NCI-H1092 treated with DMSO at 0.1 percent for 48 hours (cell line): ENCODE results near the gene SMYD3.

Experiments used
- DNase-seq: peaks from one replicate; lab custom pipeline; 2025; lab: John Stamatoyannopoulos, UW

The SMYD3 gene

DNA sequence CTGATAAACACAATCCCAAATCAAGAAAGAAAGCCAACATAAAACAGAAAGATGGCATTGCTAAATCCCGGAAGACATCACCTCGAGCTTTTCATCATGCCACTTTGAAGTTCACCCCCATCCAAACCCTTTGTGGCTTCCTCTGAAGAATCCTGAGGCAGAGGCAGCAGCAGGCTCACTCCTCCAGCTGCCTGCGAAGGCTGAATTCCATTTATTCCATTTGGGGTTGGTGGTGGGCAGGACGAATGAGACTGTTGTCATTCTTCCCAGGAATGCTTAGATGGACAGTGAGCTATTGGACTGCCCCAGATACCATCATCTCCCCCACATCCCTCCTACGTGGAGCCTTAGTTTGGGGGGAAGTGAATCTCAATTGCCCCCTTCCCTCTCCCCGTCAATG is 437.5 kb downstream of the SMYD3 start:
- DNase-seq = no peak

DNA sequence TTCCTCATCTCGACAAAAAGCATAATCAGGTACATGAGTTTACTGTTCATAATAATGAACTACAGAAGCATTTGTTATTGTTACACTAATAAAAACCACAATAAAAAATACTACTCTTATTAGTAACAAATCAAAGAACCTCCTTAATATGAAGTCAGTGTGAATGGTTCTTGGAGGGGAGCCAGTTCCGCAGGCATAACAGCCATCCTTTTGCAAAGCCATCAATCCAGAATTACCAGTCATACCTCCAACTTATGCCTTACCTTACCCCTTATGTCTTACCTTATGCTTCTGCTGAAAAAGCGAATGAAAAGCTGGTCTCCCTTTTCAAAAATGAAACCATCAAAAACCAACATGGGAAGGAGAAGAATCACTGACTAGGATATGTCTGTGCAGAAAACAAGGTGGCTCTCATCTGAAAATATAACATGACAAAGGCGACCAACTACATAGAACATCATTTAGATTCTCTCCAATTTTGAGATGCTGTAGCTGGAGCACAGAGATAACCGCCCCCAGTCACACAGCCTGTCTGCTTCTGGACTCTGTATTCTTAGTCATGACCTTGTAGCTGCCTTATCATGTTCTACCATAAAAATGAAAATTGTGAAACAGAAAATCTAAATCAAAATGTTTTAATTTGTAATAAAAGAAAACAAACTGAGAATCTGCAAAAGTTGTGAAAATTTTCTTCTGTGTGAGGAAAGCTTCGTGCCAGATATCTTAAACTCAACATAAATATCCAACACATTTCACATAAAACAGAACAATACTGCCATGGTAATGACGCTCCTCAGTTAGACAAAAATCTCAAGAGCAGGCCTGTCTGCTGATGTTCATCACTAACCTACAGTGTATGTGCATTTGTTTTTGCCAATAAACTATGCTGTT is 438.2 kb downstream of the SMYD3 start:
- no peak for DNase-seq

DNA sequence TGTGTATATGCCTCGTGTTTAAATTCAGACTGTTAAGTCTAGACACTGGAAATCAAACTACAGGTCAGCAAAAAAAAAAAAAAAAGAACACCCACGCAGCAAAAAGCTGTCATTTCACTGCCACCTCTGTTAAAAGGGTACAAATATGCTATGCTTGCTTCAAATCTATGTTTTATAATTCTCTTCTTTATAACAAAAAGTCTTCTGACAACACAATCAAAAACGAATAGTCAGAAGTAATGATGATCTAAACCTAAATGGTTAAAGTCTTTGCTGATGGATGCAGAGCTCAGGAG is 438.9 kb downstream of the SMYD3 start:
- DNase-seq = no peak

DNA sequence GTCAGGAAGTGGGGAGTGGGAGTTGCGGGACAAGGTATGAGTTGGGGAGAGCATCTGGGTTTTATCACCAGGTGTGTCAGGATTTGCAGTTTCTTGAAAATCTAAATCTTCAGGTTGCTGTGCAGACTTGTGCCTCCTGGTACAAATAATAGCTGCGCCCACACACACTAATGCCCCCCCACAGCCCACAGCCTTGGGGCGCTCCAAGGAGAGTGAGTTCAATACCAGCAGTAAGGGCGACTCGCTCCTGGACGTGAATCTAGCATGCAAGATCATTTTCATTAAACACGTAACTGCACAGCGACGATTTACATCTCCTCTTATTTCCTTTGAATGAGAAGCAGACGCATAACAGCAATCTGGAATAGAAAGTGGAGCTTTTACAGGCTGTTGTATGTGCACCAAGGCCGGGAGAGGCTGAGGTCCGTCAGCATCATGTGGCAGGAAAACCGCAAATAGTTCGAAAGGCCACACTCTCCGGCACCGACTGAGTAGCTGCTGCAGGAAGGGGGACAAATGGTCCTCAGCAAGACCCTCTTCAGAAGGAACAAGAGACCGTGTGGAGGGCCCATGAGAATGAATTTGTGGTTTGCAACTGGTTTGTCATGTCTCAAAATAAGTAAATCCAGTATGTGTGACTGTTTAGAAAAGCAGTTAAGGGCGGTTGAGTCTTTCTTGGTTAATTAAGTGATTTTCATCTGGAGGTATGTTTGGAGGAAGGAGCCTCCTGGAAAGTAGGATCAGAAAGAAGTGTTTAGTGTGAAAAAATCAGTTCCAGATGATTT is 439.5 kb downstream of the SMYD3 start:
- DNase-seq = no peak

DNA sequence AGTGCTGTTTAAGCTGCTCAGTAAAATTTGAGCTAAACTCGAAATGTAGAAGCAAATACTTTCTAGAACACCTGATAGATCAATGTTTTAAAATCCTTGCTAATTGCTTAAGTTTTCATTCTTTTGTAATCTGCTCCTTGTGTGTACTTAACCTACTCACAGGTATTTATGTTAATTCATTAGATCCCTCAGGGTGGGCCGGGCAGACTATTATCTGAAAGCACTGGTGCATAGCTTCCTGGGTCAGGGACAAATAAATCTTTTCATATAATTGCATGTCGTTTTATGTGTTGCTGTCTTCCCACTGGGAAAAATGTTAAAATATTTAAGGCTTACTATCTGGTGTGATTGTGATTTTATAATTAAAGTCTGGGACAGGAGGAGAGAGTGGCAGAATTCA is 440.5 kb downstream of the SMYD3 start:
- DNase-seq = no peak

DNA sequence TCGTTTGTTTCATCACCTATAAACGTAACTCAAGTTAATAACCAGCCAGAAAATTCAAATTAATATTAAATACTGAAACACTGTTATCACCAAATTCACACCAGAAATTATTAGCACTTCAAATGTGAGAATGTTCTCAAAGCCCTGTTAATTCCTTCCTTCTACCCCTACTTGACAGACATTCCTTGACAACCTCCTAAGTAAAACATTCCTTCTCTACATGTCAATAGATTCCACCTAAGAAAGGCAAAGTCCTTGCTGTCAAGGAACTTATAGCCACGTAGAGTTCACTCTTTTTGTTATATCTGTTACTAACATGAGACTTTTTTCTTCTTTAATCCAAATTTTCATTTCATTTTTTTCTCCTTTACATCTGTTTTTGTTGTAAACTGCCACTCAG is 441.5 kb downstream of the SMYD3 start:
- DNase-seq = no peak

DNA sequence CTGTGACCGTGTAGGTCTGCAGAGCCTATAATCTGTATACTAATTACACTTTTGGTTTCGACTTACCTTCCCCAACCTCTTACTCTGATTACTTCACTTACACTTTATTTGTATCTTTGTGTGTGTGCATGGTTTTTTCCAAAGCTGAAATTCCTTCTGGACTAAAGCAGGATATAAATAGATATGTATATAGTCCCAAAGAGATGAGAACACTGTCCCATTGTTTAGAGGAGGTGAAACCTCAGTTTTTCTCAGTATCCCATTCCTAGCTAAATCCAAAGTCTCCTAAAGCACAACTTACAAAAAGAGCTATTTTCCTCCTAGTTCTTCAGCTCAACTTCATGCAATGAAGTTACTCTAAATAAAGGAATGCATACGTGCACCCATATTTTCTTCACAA is 442.2 kb downstream of the SMYD3 start:
- no peak for DNase-seq

DNA sequence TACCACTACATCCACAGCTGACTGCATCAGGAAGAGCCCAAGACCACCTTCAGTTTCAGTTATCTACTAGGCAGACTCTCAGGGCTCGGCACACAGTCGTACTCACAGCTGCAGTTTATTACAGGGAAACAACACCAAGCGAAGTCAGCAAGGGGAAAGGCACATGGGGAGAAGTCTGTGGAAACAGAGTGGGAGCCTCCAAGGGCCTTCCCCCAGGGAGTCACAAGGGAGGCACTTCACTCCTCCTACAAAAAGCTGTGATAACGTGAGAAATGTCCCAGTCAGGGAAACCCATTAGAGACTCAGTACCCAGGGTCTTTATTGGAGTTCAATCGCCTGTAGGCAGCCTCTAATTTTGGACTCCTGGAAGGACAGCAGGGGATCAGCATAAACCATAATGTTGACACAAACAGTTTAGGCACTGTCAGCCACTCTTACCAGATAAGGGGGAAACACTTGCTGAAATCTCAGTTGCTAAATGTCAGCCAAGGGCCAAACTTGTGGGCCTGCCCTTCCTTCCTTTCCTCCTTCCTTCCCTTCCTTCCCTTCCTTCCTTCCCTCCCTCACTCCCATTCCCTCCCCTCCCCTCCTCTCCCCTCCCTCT is 444.0 kb downstream of the SMYD3 start:
- no peak for DNase-seq

DNA sequence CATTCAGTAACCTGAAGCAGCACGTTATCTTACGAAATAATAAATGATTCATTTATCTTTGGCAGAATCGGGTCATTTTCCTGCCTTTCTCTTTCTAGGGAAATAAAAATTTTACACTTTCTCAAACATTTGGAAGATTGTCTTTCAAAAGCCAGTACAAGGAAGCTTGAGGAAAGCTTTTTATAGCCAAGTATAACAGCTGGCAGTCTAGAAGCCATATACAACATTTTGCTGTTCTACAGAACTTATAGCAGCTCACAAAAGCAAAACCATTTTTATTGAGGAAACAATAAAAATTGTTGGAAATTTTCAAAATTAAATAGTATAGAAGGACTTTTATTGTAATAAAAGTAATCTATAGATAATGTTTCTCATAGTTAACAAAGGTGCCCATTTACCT is 448.6 kb downstream of the SMYD3 start:
- DNase-seq = no peak

DNA sequence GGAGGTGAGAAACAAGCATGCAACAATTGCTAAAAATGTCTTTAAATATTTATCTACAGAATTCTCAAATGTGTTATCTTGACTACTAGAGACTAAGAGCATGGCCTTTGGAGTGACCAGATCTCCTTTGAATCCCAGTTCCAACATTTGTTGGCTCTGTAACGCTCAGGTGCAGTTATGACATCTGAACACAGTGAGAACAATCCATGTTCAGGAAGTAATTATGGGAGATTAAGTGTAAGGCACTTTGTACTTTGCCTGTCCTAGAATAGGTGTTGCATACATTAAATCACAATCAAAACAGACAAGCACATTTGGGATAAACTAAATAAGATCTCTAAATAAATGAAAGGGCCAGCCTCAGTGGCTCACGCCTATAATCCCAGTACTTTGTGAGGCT is 454.5 kb downstream of the SMYD3 start:
- no peak for DNase-seq

DNA sequence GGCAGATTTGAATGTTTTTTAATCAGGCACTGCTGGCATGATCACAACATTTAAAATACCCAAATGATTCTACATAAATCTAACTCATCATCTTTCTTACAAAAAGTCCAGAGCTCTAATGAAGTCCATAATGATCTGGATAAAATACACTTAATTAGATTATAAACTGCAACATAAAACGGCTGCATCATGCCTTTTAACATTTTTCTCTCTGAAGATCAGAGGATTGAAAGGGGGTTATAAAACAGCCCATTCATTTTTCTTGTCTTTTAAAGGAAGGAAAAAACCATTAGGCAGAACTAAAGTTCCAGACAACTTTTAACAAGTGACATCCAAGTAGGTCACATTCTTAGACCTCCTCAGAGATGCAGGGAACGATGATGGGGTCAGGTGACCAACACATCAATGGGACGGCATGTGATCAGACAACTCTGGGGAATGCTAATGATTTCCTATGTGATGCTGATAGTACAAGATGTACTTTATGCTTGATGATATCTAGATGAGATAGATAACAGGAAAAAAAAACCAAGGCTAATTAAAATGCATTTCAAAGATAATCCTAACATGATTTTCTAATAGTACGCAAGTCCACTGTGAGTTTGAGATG is 455.1 kb downstream of the SMYD3 start:
- DNase-seq = no peak

DNA sequence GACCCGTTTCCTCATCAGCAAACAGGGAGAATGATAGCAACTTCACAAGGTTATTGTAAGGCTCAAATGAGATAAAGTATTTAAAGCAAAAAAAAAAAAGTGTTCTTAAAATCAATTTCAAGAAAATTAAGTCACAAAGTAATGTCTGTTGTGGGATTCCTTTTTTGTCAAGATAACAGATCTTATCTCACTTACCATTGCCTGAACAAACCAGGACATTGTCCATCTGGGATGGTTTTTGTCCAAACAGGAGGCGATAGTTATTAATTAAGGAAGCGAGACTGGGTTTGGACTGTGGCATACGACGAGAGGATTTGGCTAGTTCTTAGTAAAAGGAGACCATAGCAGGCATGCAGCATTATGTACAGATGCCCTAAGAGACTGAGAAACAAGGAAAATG is 458.4 kb downstream of the SMYD3 start:
- no peak for DNase-seq

DNA sequence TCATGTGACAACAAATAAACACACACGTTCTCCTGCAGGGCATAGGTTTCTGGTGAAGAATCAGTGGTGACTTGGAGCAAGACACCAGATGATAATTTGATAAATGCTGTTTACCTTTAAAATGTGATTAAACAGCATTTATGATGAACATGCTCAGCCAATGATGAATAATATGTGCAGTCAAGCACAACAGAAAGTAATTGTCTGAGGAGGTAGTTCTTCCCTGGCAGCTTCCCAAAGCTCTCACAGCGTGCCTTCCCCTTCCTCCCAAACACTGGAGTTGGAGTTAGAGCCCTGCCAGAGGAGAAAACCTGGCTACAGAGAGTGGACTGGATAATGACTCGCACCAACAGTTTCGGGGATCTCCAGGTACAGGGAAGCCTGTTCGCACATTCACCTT is 463.5 kb downstream of the SMYD3 start:
- peak; percentile 60 for DNase-seq

DNA sequence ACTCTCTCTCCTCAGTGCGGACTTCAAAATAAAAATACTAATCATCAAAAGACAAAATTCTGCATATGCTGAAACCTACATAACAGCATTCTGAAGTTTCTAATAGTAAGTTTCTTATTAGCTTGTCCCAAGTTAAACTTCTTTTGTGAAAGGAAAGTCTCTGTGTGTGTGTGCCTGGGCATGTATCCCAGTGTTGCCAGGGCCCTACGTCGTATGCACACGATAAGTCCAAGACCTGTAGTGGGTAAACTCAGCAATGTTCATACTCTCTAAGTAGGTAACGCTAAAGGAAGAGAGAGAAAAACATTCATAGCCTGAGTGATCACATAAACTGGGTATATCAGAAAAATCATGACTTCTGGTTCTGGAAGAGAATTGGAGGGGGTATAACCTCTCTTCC is 465.7 kb downstream of the SMYD3 start:
- no peak for DNase-seq

DNA sequence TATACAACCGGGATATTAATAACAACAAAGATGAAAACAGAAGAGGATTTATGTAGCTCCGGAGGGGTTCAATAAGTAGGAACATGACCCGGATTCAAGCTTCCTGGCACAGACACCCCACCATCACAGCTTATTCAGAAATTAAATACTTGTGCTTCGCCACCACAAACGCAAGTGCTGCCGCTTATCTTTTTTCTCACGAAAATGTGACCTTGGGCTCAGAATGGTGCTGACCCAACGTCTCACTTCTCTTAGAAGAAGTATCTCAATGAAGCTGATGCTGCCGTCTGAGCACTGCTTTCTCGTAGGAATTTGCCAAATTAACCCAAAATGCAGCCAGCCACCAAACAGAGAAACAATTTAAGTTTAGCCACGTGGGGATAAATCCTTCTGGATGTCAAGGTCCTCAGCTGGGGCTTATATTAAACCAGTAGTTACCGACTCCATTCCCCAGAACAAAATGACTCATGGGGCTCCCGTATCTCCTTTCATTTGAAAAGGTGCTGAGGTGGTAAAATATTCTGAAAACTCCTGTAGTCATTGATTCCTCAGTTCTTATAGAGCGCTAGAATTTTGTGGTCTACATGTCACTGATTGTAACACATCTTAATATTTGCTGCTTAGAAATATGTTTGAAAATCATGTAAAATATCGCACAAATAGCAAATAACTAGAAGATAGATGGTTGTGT is 466.7 kb downstream of the SMYD3 start:
- no peak for DNase-seq

DNA sequence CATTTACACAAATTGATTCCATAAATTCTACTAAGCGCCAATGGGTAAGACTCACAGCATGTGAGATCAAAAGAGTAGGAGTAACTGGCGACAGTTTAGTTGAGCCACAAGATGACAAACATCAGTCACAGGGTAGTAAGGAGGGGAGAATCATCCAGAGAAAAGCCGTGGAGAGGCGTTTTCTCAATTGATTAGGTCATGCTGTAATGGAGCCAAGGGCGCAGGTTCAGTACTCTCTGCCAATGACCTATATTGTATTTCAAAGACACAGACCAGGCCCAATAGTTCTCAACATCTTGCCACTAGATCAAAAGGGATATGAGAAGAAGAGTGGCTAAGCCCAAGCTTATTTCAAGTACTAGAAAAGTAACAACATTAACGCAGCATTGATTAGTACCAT is 467.5 kb downstream of the SMYD3 start:
- no peak for DNase-seq

DNA sequence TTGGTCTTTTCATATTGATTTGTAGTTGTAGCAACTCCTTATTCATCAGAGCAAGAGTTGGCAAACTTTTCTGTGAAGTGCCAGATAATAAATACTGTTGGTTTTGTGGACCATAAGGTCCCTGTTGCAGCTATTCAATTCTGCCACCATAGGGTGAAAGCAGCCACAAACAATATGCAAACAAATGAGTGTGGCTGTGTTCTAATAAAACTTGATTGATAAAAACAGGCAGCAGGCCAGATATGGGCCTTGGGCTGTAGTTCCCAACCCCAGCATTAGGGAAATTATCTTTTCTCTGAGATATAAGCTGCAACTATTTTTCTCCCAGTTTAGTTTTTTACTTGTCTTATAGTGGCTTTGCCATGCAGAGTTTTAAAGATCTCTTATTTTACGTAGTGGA is 469.2 kb downstream of the SMYD3 start:
- DNase-seq = no peak

DNA sequence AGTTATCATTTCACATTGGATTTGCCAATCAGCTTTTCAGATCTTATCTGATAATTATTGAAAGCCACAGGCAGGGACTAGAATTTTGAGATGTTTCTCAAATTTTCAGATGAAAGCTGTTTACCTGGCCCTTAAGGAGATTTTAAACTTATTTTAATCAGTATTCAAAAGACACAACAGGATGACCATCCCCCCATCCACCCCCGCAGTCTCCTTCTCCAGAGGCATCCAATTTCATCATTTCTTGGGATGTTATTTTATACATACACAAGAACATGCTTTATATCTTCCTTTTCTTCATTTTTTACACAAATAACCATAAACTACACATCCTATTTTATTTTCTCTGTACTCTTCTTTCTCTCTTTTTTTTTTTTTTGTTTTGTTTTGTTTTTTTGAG is 470.9 kb downstream of the SMYD3 start:
- DNase-seq = no peak

DNA sequence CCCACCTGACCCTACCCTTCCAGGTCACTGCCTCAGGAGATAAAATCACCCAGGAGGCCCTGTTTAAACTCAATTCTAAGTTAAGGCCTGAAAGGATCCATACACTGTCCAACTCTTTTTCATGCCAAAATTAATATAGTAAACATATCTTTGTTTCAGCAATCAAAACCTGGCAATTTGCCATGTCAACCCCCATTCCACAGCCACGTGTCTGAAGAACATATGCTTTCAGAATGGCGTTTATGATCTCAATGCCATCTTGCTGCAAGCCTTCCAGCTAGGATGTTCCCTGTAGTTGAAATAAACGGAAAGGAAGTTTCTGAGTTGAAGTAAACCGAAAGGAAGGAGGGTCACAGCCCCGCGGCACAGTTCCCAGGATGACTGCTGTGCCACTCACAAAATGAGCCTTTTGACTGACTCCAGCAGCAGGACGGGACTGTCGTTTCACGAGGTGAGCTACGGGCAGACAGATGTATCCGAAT is 472.0 kb downstream of the SMYD3 start:
- DNase-seq = no peak

DNA sequence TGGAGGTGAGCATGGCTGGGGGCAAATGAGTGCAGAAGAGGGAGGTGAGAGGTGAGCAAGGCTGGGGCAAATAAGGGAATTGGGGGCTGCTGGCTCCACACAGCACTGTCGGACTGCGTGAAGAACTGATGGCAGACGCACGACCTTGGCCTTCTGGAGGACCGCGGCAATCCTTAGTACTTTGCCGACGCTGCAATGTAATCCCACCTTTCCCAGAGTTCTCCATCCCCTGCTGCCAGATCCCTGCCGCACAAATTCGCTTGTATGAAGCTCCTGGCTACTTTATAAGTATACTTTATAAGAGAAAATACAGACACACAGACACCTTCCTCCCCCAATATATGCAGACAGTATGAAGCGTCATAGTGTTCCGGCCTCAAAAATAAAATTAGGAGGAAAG is 472.4 kb downstream of the SMYD3 start:
- DNase-seq = no peak

DNA sequence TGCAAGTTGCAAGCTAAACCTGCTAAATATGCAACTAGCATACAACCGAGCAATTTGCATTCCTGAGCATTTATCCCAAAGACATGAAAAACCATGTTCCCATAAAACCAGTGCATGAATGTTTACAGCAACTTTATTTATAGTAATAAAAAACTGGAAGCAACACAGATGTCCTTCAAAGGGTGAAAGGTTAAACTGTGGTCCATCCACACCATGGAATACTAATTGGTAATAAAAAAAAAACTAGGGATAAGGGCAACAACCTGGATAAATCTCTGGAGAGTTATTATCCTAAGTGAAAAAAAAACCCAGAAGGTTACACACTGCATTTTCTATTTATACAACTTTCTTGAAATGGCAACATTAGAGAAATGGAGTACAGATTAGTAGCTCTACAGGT is 474.1 kb downstream of the SMYD3 start:
- DNase-seq = no peak

DNA sequence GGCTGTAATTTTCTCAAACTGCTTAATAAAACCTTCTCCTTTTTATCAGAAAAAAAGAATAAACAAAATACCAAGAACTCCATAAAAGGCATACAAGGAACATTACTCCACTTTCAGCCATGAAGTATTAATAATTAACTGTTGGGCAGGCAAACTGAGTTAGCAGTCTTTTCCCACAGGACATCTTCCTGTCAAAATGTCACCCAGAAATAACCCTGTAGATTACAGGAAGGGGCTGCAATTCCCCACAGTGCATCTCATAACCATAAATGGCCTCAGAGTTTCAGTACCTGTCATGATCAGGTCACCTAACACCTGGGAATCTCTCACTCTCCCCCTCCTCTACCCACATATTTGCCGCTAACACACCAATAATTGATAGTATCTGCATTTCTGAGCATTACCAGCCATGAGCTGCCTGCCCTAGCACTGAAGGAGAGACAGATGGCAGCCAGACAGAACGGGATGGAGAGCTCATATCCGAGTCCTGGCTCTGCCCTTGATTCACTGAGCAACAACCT is 475.0 kb downstream of the SMYD3 start:
- DNase-seq = no peak
